ENCODE data around the gene IDUA.

Gene IDUA

GRCh38 chr4:948936-949300 lies 37.9 kb upstream of the IDUA start:
- Histone ChIP-seq H3K79me2 (ENCODE audit: low read length) (no peaks in the 10 kb centered on the region), H3K9ac (ENCODE audit: low read length) (no peak overlapping the region), H3K36me3 (replicated peaks; ENCODE audit: insufficient read depth, low read length) (no peaks in the 10 kb centered on the region), H4K20me1 (ENCODE audit: insufficient read depth, low read length) (no peaks in the 10 kb centered on the region), H3K4me1 (ENCODE audit: low read length) (no peaks in the 10 kb centered on the region), H2AFZ (ENCODE audit: low read length) (no peak overlapping the region), H3F3A (ENCODE audit: insufficient read depth, low read length) (no peaks in the 10 kb centered on the region), H3K4me3 (ENCODE audit: low read length) (no peak overlapping the region), H3K9me2 (replicated peaks; ENCODE audit: insufficient read depth, low read length) (no peaks in the 10 kb centered on the region), H3K4me2 (ENCODE audit: low read depth, low read length) (no peak overlapping the region), H3K9me3 (replicated peaks; ENCODE audit: insufficient read depth, low read length) (no peaks in the 10 kb centered on the region), H3K27ac (ENCODE audit: low read length) (no peak overlapping the region), H3K27me3 (replicated peaks; ENCODE audit: insufficient read depth, low read length) (no peaks in the 10 kb centered on the region)
- TF ChIP-seq, protein P1, sequence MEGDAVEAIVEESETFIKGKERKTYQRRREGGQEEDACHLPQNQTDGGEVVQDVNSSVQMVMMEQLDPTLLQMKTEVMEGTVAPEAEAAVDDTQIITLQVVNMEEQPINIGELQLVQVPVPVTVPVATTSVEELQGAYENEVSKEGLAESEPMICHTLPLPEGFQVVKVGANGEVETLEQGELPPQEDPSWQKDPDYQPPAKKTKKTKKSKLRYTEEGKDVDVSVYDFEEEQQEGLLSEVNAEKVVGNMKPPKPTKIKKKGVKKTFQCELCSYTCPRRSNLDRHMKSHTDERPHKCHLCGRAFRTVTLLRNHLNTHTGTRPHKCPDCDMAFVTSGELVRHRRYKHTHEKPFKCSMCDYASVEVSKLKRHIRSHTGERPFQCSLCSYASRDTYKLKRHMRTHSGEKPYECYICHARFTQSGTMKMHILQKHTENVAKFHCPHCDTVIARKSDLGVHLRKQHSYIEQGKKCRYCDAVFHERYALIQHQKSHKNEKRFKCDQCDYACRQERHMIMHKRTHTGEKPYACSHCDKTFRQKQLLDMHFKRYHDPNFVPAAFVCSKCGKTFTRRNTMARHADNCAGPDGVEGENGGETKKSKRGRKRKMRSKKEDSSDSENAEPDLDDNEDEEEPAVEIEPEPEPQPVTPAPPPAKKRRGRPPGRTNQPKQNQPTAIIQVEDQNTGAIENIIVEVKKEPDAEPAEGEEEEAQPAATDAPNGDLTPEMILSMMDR (IDR thresholded peaks at IDR 0.05; ENCODE audit: low read length): no peak
- TF ChIP-seq EZH2 (optimal IDR thresholded peaks at IDR 0.05; ENCODE audit: low read depth, low read length) (no peak), EZH2phosphoT487 (IDR thresholded peaks at IDR 0.05; ENCODE audit: low read length) (no peak)
- no peak for DNase-seq

GRCh38 chr4:949656-950055 lies 37.2 kb upstream of the IDUA start:
- no peaks in the 10 kb centered on the region for H3K79me2 ChIP-seq (ENCODE audit: low read length)
- H3K4me3 ChIP-seq (ENCODE audit: low read length): no peak overlapping the region
- no peaks in the 10 kb centered on the region for H3K9me2 ChIP-seq (replicated peaks; ENCODE audit: insufficient read depth, low read length)
- no peaks in the 10 kb centered on the region for H3K27me3 ChIP-seq (replicated peaks; ENCODE audit: insufficient read depth, low read length)
- H3F3A ChIP-seq (ENCODE audit: insufficient read depth, low read length): no peaks in the 10 kb centered on the region
- H3K4me2 ChIP-seq (ENCODE audit: low read depth, low read length): no peak overlapping the region
- no peak for DNase-seq
- no peak overlapping the region for H3K9ac ChIP-seq (ENCODE audit: low read length)
- no peaks in the 10 kb centered on the region for H3K36me3 ChIP-seq (replicated peaks; ENCODE audit: insufficient read depth, low read length)
- H2AFZ ChIP-seq (ENCODE audit: low read length): no peak overlapping the region
- no peaks in the 10 kb centered on the region for H3K9me3 ChIP-seq (replicated peaks; ENCODE audit: insufficient read depth, low read length)
- H3K4me1 ChIP-seq (ENCODE audit: low read length): no peaks in the 10 kb centered on the region
- no peak overlapping the region for H3K27ac ChIP-seq (ENCODE audit: low read length)
- TF ChIP-seq EZH2 (optimal IDR thresholded peaks at IDR 0.05; ENCODE audit: low read depth, low read length) (no peak), EZH2phosphoT487 (IDR thresholded peaks at IDR 0.05; ENCODE audit: low read length) (no peak)
- TF ChIP-seq, protein P1 (IDR thresholded peaks at IDR 0.05; ENCODE audit: low read length): no peak
- no peaks in the 10 kb centered on the region for H4K20me1 ChIP-seq (ENCODE audit: insufficient read depth, low read length)

DNA sequence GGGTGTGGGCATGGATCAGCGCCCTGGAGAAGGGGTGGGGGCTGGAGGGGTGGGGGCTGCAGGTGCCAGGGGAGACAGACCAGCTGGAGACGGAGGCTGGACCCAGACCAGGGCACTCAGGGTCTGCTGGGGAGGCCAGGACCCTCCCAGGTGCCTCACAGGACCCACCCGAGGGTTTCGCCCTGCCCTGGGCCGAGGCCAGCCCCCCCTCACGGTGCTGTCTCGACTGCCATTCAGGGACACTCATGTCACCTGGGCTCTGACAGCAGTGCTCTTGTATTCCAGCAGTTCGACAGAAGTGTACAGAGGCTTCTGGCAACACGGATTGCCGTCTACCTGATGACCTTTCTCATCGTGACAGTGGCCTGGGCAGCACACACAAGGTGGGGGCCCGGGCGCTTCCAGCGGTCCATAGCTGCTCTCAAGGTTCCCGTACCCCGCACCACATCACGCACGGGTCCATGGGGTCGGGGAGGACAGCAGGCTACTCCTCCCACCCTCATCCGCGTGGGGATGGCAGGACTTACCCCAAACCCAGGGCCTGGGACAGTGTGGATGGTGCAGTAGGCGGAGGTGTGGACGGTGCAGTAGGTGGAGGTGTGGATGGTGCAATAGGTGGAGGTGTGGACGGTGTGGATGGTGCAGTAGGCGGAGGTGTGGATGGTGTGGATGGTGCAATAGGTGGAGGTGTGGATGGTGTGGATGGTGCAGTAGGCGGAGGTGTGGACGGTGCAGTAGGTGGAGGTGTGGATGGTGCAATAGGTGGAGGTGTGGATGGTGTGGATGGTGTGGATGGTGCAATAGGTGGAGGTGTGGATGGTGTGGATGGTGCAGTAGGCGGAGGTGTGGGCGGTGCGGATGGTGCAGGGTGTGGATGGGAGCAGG lies 36.5 kb upstream of the IDUA start:
- Histone ChIP-seq H4K20me1 (ENCODE audit: insufficient read depth, low read length) (no peaks in the 10 kb centered on the region), H2AFZ (ENCODE audit: low read length) (no peak overlapping the region), H3K36me3 (replicated peaks; ENCODE audit: insufficient read depth, low read length) (no peaks in the 10 kb centered on the region), H3K9ac (ENCODE audit: low read length) (no peak overlapping the region), H3K4me1 (ENCODE audit: low read length) (no peaks in the 10 kb centered on the region), H3K9me2 (replicated peaks; ENCODE audit: insufficient read depth, low read length) (no peaks in the 10 kb centered on the region), H3K27ac (ENCODE audit: low read length) (no peak overlapping the region), H3K79me2 (ENCODE audit: low read length) (no peaks in the 10 kb centered on the region), H3K4me3 (ENCODE audit: low read length) (no peak overlapping the region), H3K9me3 (replicated peaks; ENCODE audit: insufficient read depth, low read length) (no peaks in the 10 kb centered on the region), H3F3A (ENCODE audit: insufficient read depth, low read length) (no peaks in the 10 kb centered on the region), H3K4me2 (ENCODE audit: low read depth, low read length) (no peak overlapping the region), H3K27me3 (replicated peaks; ENCODE audit: insufficient read depth, low read length) (no peaks in the 10 kb centered on the region)
- no peak for DNase-seq
- no peak for TF ChIP-seq EZH2phosphoT487 (IDR thresholded peaks at IDR 0.05; ENCODE audit: low read length)
- TF ChIP-seq, protein P1 (IDR thresholded peaks at IDR 0.05; ENCODE audit: low read length): no peak
- no peak for TF ChIP-seq EZH2 (optimal IDR thresholded peaks at IDR 0.05; ENCODE audit: low read depth, low read length)
